Fibroblast of pulmonary artery (primary cell): ENCODE data around the gene VIPR1.

Experiments
- DNase-seq: peaks from one replicate; pipeline ENCODE4 v3.0.0-alpha.2; 2010; ENCODE audit warnings: low read depth
- H3K4me3 ChIP-seq: replicated peaks from 2 replicates; pipeline ENCODE4 v1.5.1; 2011; ENCODE audit warnings: low read depth, mild to moderate bottlenecking, control low read depth, low read length, moderate library complexity
- TF ChIP-seq, protein P1 (sequence below): IDR thresholded peaks from 2 replicates; pipeline ENCODE4 v1.5.1; 2011; ENCODE audit warnings: mild to moderate bottlenecking, control low read depth, low read length, inconsistent platforms; ENCODE audit errors: missing control alignments

VIPR1 gene

GRCh38 chr3:42493126-42493797 is 9.2 kb upstream of the VIPR1 start:
- H3K4me3 ChIP-seq = no peak overlapping the region
- TF ChIP-seq, protein P1, sequence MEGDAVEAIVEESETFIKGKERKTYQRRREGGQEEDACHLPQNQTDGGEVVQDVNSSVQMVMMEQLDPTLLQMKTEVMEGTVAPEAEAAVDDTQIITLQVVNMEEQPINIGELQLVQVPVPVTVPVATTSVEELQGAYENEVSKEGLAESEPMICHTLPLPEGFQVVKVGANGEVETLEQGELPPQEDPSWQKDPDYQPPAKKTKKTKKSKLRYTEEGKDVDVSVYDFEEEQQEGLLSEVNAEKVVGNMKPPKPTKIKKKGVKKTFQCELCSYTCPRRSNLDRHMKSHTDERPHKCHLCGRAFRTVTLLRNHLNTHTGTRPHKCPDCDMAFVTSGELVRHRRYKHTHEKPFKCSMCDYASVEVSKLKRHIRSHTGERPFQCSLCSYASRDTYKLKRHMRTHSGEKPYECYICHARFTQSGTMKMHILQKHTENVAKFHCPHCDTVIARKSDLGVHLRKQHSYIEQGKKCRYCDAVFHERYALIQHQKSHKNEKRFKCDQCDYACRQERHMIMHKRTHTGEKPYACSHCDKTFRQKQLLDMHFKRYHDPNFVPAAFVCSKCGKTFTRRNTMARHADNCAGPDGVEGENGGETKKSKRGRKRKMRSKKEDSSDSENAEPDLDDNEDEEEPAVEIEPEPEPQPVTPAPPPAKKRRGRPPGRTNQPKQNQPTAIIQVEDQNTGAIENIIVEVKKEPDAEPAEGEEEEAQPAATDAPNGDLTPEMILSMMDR = no peak
- DNase-seq = no peak

- TF ChIP-seq, protein P1 = no peak
- no peak overlapping the region for H3K4me3 ChIP-seq
- DNase-seq = no peak
These were observed 8.7 kb upstream of the VIPR1 start for GRCh38 chr3:42493798-42494151.

DNA sequence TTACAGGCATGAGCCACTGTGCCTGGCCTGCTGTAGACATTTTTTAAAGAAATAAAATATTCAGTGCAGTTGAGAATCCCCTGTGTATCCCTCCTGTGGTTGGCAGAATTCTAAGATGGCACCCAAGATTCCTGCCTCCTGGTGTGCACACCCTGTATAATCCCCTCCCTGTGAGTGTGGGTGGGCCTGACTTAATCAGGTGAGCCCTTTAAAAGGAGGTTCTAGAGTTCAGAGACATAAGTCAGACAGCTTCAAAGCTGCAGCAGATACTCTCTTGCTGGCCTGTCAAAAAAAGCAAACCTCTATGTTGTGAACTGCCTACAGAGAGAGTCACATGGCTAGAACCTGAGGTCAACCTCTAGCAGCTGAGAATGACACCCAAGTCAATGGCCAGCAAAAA is 7.0 kb upstream of the VIPR1 start:
- TF ChIP-seq, protein P1 = no peak
- no peak overlapping the region for H3K4me3 ChIP-seq
- DNase-seq = no peak

GRCh38 chr3:42497009-42497731 is 5.3 kb upstream of the VIPR1 start:
- peak; percentile 85 for DNase-seq
- peak overlapping the region; percentile 17 for H3K4me3 ChIP-seq
- TF ChIP-seq, protein P1 = no peak

- TF ChIP-seq, protein P1 = no peak
- no peak for DNase-seq
- H3K4me3 ChIP-seq = no peak overlapping the region
These were observed 4.4 kb upstream of the VIPR1 start for GRCh38 chr3:42498034-42498433.

DNA sequence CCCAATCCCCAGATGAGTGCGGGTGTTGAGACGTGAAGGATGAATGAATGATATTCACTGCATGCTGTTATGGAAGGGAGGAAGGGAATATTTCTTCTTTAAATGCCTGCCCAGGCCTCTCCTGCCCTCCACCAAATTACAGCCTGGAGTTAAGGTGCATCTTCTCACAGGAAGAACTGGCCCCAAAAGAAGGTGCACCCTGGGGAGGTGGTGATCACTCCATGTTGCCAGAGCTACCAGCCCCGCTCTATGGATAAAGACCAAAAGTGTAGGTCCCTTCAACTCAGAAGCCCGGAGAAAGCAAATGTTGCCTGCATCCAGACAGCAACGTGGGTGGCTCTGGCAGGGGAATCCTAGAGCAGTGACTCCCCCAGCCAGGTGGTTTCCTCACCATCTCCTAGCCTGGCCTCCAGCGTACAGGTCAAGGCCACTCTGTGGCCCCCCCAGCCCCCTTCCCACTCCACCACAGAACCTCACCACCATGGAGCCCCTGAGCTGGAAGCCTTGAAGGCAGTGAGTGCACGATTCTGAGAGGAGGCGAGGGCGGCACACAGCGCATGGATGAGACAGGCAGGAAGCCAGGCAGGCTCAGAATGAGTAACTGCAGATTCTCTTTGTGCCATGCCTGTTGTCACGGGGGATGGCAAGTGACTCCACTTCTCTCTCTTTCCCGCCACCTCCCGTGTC is 3.5 kb upstream of the VIPR1 start:
- H3K4me3 ChIP-seq = no peak overlapping the region
- DNase-seq = no peak
- TF ChIP-seq, protein P1 = no peak
